ENCODE results near the gene DYRK1B.

GRCh38 chr19:39823686-39824085 is 10.3 kb downstream of the DYRK1B start:
- TF ChIP-seq CTCF (IDR thresholded peaks at IDR 0.05; ENCODE audit: low read depth, low read length) (no peak), MYC (IDR thresholded peaks at IDR 0.05; ENCODE audit: low read depth, low read length) (no peak), POLR2A (IDR thresholded peaks at IDR 0.05; ENCODE audit: extremely low read depth, insufficient read length) (no peak), MAX (IDR thresholded peaks at IDR 0.05; ENCODE audit: low read depth, low read length) (no peak)

Data from NB4 (cell line).